HG02623 (cell line): ENCODE results near the gene SDK1.
"Not testable (repeated sequence)": the region's sequence is repeated elsewhere in the genome, so short reads cannot be mapped to it uniquely, and the experiment has no call there.

Source experiments
- ATAC-seq: cut with Tn5 transposase; IDR thresholded peaks from one replicate; pipeline ENCODE4 v1.9.1; 2021; ENCODE audit warnings: moderate library complexity; ENCODE audit not compliant: unreplicated experiment

SDK1 gene

DNA sequence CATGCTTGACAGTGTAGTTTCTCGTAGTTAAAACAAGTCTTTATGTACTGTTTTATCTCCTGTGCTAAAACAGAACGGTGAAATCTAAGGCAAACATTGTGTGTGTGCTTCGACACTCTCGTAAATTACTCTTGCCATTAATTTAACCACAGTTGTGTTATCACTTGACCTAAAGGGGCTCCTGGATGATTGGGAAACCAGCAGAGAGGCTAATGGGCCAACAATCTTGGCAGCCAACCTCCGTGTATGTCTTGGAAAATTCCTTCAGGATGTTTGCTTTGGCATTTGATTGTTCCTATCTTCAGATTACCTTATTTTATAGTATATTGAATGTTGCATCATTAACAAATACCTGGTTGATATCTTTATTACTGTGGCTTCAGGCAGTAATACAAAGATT is 409.5 kb downstream of the SDK1 start:
- ATAC-seq, result no peak

- ATAC-seq, result no peak
Measured at GRCh38 chr7:3712841-3713240, 411.8 kb downstream of the SDK1 start.

DNA sequence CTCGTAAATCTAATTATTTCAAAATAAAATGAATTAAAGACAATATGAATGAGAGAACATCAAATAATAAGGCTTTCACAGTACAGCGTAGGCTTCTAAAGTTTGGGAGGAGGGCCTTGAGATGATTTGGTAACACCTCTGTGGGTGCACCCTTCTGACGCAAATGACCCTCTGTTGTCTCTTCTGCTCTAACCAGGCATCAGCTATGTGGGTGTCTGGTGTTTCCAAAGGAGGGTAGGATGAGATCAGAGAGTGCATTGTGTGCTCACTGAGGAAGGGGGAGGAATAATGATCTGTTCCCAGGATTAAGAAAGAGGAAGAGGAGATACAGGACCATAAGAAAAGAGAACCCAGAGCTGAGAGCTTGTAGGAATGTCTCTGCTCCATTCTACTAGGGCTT is 420.4 kb downstream of the SDK1 start:
- ATAC-seq, result no peak

GRCh38 chr7:3722396-3722922 is 421.4 kb downstream of the SDK1 start:
- ATAC-seq, result no peak

GRCh38 chr7:3725155-3726059 is 424.4 kb downstream of the SDK1 start:
- ATAC-seq, result no peak

DNA sequence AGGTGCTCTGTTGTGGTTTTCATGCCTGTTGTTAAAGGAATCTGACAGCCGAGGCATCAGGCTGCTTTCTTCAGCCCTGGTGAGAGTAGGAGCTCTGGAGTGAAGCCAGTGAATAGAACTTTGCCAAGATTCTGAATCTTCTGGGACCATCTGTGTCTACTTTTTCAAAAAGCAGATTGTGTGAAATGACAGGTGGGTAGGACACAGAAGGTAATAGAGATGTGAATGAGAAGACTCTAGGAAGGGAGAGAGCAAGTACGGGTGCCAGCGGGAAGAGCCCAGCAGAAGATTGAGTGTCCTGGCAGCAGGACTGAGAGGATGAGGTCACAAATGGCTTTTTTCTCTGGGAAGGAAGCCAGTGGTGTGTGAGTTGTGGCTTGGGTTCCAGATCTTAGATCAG is 429.2 kb downstream of the SDK1 start:
- no peak for ATAC-seq

DNA sequence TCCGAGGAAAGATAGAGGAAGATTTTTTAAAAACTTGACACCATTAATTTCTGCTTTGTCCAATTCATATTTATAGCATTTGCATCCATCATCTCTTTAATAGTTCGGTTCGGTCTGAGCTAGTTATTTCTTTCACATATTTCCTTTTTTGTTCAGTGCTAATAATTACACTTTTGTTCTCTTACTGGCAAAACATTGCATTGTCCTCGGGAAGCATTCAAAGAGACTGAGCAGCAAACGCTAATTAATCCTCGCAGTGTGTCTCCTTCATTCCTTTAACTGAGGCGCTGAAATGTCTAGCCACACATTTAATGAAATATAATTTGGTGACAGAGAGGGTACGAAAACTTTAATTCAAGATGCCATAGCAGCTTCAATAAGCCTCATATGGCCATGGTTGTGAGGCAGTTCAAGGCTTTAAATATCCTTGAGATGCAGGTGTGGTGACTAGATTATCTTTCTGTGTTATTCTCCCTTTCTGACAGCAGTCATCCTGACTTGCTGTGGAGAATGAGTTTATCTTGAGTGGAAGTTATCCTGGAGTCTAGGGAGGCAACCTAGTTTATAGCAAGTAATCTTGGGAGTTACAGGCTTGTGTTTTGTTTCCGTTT is 431.4 kb downstream of the SDK1 start:
- no peak for ATAC-seq

DNA sequence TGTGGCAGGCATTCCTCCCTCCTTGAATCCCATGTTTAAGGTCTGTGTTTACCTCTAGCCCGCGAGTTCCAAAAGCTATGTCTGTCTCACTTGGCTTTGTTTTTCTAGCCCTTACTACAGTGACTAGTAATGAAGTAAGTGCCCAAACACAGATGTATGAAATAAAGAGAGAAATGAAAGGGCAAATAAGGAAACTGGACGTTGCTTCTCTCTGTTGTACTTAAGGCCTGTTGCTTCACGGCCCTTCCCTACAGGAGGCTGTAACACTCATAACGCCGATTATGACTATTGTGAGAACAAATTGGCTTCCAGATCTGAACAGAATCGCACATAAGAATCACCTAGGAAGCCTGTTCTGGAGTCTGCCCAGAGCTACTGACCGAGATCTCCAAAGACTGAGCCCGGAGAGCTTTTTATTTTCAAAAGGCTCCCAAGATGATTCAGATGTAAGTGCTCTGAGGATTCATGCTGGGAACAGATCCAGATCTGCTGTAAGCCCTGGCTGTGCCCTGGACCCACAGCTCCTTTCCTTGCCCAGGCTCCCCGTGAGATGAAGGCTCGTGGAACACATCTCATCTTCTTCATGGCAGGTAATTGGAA is 432.6 kb downstream of the SDK1 start:
- ATAC-seq, result no peak

DNA sequence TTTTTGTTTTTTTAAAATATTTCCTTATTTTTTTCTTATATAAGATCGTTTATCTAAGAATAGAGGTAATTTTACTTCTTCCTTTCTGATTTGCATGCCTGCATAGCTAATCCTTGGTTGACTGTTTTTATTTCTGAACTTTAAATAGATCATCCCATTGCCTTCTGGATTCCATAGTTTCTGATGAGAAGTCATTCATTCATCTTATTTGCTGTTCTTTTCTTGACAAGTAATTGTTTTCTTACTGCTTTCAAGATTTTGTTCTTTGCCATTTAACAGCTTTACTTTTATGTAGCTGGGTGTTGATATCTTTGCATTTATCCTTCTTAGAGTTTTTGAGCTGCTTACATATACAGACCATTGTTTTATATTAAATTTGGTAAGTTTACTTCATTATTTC is 437.9 kb downstream of the SDK1 start:
- ATAC-seq, result no peak

- ATAC-seq, result no peak
Measured at GRCh38 chr7:3739983-3740382, 438.9 kb downstream of the SDK1 start.

- ATAC-seq, result no peak
Measured at GRCh38 chr7:3747467-3747866, 446.4 kb downstream of the SDK1 start.

DNA sequence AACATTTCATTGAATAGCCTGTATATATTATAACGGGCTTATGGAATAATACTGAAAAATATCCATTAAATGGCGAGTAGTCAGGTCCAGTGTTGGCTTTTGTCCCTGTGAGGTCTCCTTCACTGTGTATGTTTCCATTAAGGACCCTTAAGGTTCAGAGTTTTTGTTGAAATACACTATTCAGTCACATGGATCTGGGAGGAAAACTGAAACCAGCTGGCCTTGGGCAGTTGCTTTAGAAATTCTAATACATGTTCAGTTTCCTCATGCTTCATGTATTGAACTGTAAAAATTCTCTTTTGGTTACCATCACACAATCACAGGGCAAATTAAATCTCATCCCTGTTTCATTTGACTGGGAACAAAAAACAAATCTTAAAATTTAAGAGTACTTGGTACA is 447.3 kb downstream of the SDK1 start:
- ATAC-seq, result no peak

- ATAC-seq, result no peak
Measured at GRCh38 chr7:3753868-3754267, 452.8 kb downstream of the SDK1 start.

DNA sequence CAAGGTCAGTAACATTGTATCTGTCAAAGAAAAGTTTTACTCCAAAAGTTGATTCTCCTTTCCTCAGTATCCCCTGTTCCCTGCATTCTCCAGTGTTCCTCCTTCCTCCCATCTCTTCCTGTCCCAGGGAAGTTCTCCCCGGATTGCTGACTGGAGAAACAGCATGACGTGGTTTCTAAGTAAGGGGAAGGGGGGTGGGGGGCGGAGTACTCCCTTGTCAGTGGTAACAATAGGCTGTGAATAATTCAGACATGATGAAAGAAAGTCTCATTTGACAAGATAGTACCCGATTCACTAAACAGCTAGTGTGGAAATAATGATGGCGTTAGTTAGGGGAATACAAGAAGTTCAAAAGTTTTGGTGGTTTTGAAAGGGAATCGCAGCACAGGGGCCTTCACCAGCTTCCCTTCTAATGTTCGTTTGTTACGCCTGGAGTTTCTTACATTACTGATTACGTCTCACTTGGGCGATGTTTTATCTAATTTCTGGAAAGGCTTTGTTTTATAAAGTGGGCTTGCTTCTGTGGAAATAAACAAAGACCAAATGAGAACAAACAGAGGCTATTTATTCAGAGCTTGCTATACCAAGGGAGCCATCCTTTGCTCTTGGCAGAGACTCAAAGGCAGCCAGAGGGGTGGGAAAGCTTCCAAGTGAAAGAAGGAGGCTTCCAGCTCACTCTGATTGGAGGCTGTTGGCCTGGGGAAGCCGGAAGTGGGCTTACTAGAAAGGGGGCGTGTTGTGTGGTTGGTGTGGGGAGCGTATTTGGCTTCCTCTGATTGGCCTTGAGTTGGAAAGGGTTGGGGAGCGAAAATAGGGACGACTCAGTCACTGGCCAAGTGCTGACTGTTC is 453.7 kb downstream of the SDK1 start:
- no peak for ATAC-seq

- not testable (repeated sequence) for ATAC-seq
Measured at GRCh38 chr7:3755778-3756453, 454.9 kb downstream of the SDK1 start.

DNA sequence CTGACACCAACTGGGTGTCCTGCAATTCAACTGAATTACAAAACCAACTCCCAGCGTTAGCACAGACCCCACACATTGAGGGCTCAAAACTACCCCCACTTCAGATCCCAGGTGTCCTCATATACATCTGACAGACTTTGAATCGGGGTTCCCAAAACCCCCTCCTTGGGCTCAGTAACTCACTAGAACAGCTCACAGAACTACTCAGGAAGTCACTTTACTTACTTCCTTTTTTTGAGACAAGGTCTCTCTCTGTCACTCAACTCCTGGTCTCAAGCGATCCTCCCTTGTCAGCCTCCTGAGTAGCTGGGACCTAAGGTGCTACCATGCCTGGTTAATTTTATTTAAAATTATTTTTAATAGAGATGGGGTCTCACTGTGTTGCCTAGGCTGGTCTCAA is 456.0 kb downstream of the SDK1 start:
- no peak for ATAC-seq

DNA sequence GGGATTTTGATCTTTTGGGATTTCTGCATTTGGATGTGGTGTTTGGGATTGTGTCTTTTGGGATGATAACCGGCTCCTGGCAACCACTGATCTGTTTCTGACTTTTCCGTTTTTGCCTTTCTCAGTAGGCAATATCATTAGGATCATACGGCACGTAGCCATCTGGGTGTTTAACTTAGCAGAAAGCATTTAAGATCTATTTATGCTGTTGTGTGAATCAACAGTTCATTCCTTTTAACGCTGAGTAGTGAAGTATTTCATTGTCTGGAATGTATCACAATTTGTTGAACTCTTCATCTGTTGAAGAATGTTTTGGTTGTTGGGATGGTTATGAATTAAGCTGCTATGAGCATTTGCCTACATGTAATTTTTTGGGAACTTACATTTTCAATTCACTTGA is 459.6 kb downstream of the SDK1 start:
- no peak for ATAC-seq

DNA sequence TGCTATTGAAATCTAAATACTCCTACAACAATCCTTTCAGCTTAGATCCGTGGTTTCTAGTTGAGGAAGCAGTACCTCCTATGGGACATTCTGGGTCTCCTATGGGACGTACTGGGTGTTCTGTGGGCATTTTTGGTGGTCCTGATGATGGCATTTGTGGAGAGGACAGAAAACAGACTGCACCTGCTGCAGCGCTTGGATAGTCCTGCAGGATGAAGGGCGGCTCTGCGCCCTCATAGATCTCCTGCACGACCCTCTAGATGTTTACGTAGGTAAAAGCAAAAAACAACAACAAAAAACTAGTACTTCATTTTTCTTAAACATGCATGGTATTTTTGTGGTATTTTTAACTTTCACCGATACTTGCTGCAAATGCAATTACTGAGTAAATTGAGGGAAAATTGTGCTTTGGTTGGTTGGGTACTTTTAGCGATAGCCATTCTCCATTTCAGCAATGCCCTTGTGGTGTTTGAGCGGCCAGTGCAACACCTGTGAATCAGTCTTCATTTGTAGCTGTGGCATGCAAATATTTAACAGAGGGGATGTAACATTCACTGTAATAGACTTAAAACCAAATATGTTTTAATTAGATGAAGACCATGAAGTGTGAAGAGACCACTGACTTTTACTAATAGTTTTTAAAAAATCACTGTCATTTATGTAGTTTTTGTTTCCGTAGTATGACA is 461.2 kb downstream of the SDK1 start:
- ATAC-seq, result no peak

GRCh38 chr7:3767917-3768777 is 467.1 kb downstream of the SDK1 start:
- no peak for ATAC-seq
